Activated CD4-positive, alpha-beta memory T cell treated with anti-CD3 and anti-CD28 coated beads, Interleukin-2, amount 10 ng/mL, durations not matched to agents 7 days and 5 days (primary cell): ENCODE data around the gene USP11. TPM values are rescaled to one million over a fixed set of nuclear protein-coding genes. Genes with fewer than 3 reads are reported as not detected.
A peak's percentile ranks its signal among the peaks of the same experiment; 100 is the strongest.
"Not testable (repeated sequence)": the region's sequence is repeated elsewhere in the genome, so short reads cannot be mapped to it uniquely, and the experiment has no call there.

Experiments
- CTCF ChIA-PET: fragments of 350-600 bp; sonication (Branson Sonifier 250); formaldehyde crosslinking; loops from one replicate; lab custom pipeline; 2021; ENCODE audit warnings: antibody characterized with exemption, inconsistent platforms; lab: Charles Lee
- POLR2A ChIA-PET: fragments of 350-600 bp; sonication (Branson Sonifier 250); formaldehyde crosslinking; loops from one replicate; lab custom pipeline; 2021; ENCODE audit warnings: antibody characterized with exemption; lab: Charles Lee
- DNase-seq: peaks from one replicate; pipeline ENCODE4 v3.0.0-alpha.2; 2020
- H3K27ac Mint-ChIP-seq: one replicate; pipeline ENCODE4 v1.8.0; 2021; ENCODE audit warnings: mild to moderate bottlenecking, mixed read lengths
- H3K27me3 Mint-ChIP-seq: one replicate; pipeline ENCODE4 v1.8.0; 2021; ENCODE audit warnings: mixed read lengths
- H3K36me3 Mint-ChIP-seq: one replicate; pipeline ENCODE4 v1.8.0; 2021; ENCODE audit warnings: low read depth, mixed read lengths
- H3K4me1 Mint-ChIP-seq: one replicate; pipeline ENCODE4 v1.8.0; 2021; ENCODE audit warnings: mixed read lengths
- H3K4me3 Mint-ChIP-seq: one replicate; pipeline ENCODE4 v1.8.0; 2021; ENCODE audit warnings: mild to moderate bottlenecking, mixed read lengths
- H3K9me3 Mint-ChIP-seq: one replicate; pipeline ENCODE4 v1.8.0; 2021; ENCODE audit warnings: mixed read lengths
- total RNA-seq, 2 experiments: library from RNA; stranded (reverse); gene quantifications; one replicate each; pipeline ENCODE4 v1.2.3, GENCODE V29; 2021

The USP11 gene
- total RNA-seq, 2 experiments from 2014 or later, result 27.6 to 29.4 TPM

- Mint-ChIP-seq H3K4me3 (no peak overlapping the region), H3K27me3 (no peaks in the 10 kb centered on the region), H3K4me1 (peaks cover 9% of the 10 kb centered on the region), H3K9me3 (no peaks in the 10 kb centered on the region), H3K27ac (no peak overlapping the region), H3K36me3 (peaks cover 31% of the 10 kb centered on the region)
- no peak for DNase-seq
- ChIA-PET POLR2A (interaction anchor here (0.6 kb wide), 1 partner anchor 158 kb away, joined by 3 read pairs; no protein-coding TSS in a partner anchor), CTCF (no interaction called here)
Measured at GRCh38 chrX:47244676-47245075, 11.9 kb downstream of the USP11 start.

GRCh38 chrX:47245156-47245555 is 12.3 kb downstream of the USP11 start:
- ChIA-PET CTCF (interaction anchor here (0.6 kb wide), 1 partner anchor 67 kb away, joined by 3 read pairs; no protein-coding TSS in a partner anchor), POLR2A (interaction anchor here (0.6 kb wide), 1 partner anchor 158 kb away, joined by 3 read pairs; no protein-coding TSS in a partner anchor)
- Mint-ChIP-seq H3K4me1 (peaks cover 11% of the 10 kb centered on the region), H3K9me3 (no peaks in the 10 kb centered on the region), H3K27me3 (no peaks in the 10 kb centered on the region), H3K4me3 (no peak overlapping the region), H3K27ac (no peak overlapping the region), H3K36me3 (peaks cover 26% of the 10 kb centered on the region)
- DNase-seq, result no peak

GRCh38 chrX:47247206-47247998 is 14.6 kb downstream of the USP11 start:
- peak overlapping the region; percentile 26 for H3K27ac Mint-ChIP-seq
- no peak for DNase-seq
- peaks cover 13% of the 10 kb centered on the region for H3K36me3 Mint-ChIP-seq
- no peak overlapping the region for H3K4me3 Mint-ChIP-seq
- ChIA-PET CTCF (interaction anchor here (0.5 kb wide), 1 partner anchor 1572 kb away, joined by 3 read pairs; no protein-coding TSS in a partner anchor), POLR2A (no interaction called here)
- H3K4me1 Mint-ChIP-seq, result peaks cover 11% of the 10 kb centered on the region
- no peaks in the 10 kb centered on the region for H3K9me3 Mint-ChIP-seq
- H3K27me3 Mint-ChIP-seq, result no peaks in the 10 kb centered on the region

GRCh38 chrX:47247999-47248320 is 15.2 kb downstream of the USP11 start:
- no peaks in the 10 kb centered on the region for H3K27me3 Mint-ChIP-seq
- ChIA-PET CTCF (no interaction called here), POLR2A (no interaction called here)
- H3K27ac Mint-ChIP-seq, result no peak overlapping the region
- H3K36me3 Mint-ChIP-seq, result peaks cover 13% of the 10 kb centered on the region
- DNase-seq, result no peak
- no peaks in the 10 kb centered on the region for H3K9me3 Mint-ChIP-seq
- peaks cover 11% of the 10 kb centered on the region for H3K4me1 Mint-ChIP-seq
- H3K4me3 Mint-ChIP-seq, result no peak overlapping the region

GRCh38 chrX:47248576-47248975 is 15.8 kb downstream of the USP11 start:
- Mint-ChIP-seq H3K4me1 (peaks cover 11% of the 10 kb centered on the region), H3K27me3 (no peaks in the 10 kb centered on the region), H3K4me3 (no peak overlapping the region), H3K9me3 (no peaks in the 10 kb centered on the region), H3K27ac (no peak overlapping the region), H3K36me3 (peaks cover 13% of the 10 kb centered on the region)
- CTCF ChIA-PET, result no interaction called here
- POLR2A ChIA-PET, result no interaction called here
- no peak for DNase-seq

- ChIA-PET CTCF (no interaction called here), POLR2A (no interaction called here)
- Mint-ChIP-seq H3K27ac (no peak overlapping the region), H3K36me3 (peaks cover 13% of the 10 kb centered on the region), H3K27me3 (no peaks in the 10 kb centered on the region), H3K4me3 (no peak overlapping the region), H3K4me1 (peaks cover 11% of the 10 kb centered on the region), H3K9me3 (no peaks in the 10 kb centered on the region)
- no peak for DNase-seq
Measured at GRCh38 chrX:47250017-47250347, 17.2 kb downstream of the USP11 start.

- CTCF ChIA-PET, H3K9me3 Mint-ChIP-seq, H3K36me3 Mint-ChIP-seq, DNase-seq, POLR2A ChIA-PET, H3K27me3 Mint-ChIP-seq, H3K27ac Mint-ChIP-seq, H3K4me3 Mint-ChIP-seq, H3K4me1 Mint-ChIP-seq: not testable (repeated sequence)
Measured at GRCh38 chrX:47257620-47258019, 24.8 kb downstream of the USP11 start.

- CTCF ChIA-PET, result interaction anchor here (1.3 kb wide), 1 partner anchor 20 kb away, joined by 3 read pairs; no protein-coding TSS in a partner anchor
- no peaks in the 10 kb centered on the region for H3K36me3 Mint-ChIP-seq
- H3K4me1 Mint-ChIP-seq, result peaks cover 17% of the 10 kb centered on the region
- DNase-seq, result peak; percentile 16
- H3K27ac Mint-ChIP-seq, result peak overlapping the region; percentile 42
- POLR2A ChIA-PET, result no interaction called here
- no peak overlapping the region for H3K4me3 Mint-ChIP-seq
- H3K27me3 Mint-ChIP-seq, result no peaks in the 10 kb centered on the region
- no peaks in the 10 kb centered on the region for H3K9me3 Mint-ChIP-seq
Measured at GRCh38 chrX:47264483-47265173, 31.8 kb downstream of the USP11 start.

- H3K36me3 Mint-ChIP-seq, result no peaks in the 10 kb centered on the region
- DNase-seq, result no peak
- no peak overlapping the region for H3K4me3 Mint-ChIP-seq
- H3K27ac Mint-ChIP-seq, result no peak overlapping the region
- no peaks in the 10 kb centered on the region for H3K27me3 Mint-ChIP-seq
- POLR2A ChIA-PET, result interaction anchor here (0.8 kb wide), 1 partner anchor 16 kb away, joined by 3 read pairs; no protein-coding TSS in a partner anchor
- CTCF ChIA-PET, result no interaction called here
- no peaks in the 10 kb centered on the region for H3K9me3 Mint-ChIP-seq
- peaks cover 17% of the 10 kb centered on the region for H3K4me1 Mint-ChIP-seq
Measured at GRCh38 chrX:47266643-47267042, 33.8 kb downstream of the USP11 start.

- no peak for DNase-seq
- Mint-ChIP-seq H3K27me3 (no peaks in the 10 kb centered on the region), H3K9me3 (no peaks in the 10 kb centered on the region), H3K36me3 (no peaks in the 10 kb centered on the region), H3K4me1 (peaks cover 1% of the 10 kb centered on the region), H3K27ac (no peak overlapping the region), H3K4me3 (no peak overlapping the region)
- CTCF ChIA-PET, result no interaction called here
- POLR2A ChIA-PET, result no interaction called here
Measured at GRCh38 chrX:47272013-47272408, 39.2 kb downstream of the USP11 start.

GRCh38 chrX:47273011-47273730 is 40.4 kb downstream of the USP11 start:
- POLR2A ChIA-PET, result no interaction called here
- no peak overlapping the region for H3K4me3 Mint-ChIP-seq
- CTCF ChIA-PET, result no interaction called here
- no peaks in the 10 kb centered on the region for H3K27me3 Mint-ChIP-seq
- no peak for DNase-seq
- H3K4me1 Mint-ChIP-seq, result no peaks in the 10 kb centered on the region
- H3K36me3 Mint-ChIP-seq, result no peaks in the 10 kb centered on the region
- H3K27ac Mint-ChIP-seq, result no peak overlapping the region
- no peaks in the 10 kb centered on the region for H3K9me3 Mint-ChIP-seq

GRCh38 chrX:47278691-47279090 is 45.9 kb downstream of the USP11 start:
- Mint-ChIP-seq H3K36me3 (no peaks in the 10 kb centered on the region), H3K4me1 (no peaks in the 10 kb centered on the region), H3K27me3 (no peaks in the 10 kb centered on the region), H3K27ac (no peak overlapping the region), H3K9me3 (no peaks in the 10 kb centered on the region), H3K4me3 (no peak overlapping the region)
- ChIA-PET POLR2A (no interaction called here), CTCF (no interaction called here)
- no peak for DNase-seq
